HG02623 (cell line): ENCODE data around the gene CALML3.

Source experiments
- ATAC-seq: cut with Tn5 transposase; IDR thresholded peaks from one replicate; pipeline ENCODE4 v1.9.1; 2021; ENCODE audit warnings: moderate library complexity; ENCODE audit not compliant: unreplicated experiment

Gene CALML3

GRCh38 chr10:5523796-5524574, 776 bp upstream of the CALML3 start:
- ATAC-seq = no peak

- no peak for ATAC-seq
Measured at GRCh38 chr10:5525561-5526341, 990 bp downstream of the CALML3 start.

GRCh38 chr10:5526691-5527331, 2.0 kb downstream of the CALML3 start:
- ATAC-seq = no peak

GRCh38 chr10:5527332-5528200, 2.8 kb downstream of the CALML3 start:
- no peak for ATAC-seq

- no peak for ATAC-seq
Measured at GRCh38 chr10:5528989-5529701, 4.4 kb downstream of the CALML3 start.

- no peak for ATAC-seq
Measured at GRCh38 chr10:5529702-5530411, 5.1 kb downstream of the CALML3 start.

GRCh38 chr10:5530412-5530806, 5.6 kb downstream of the CALML3 start:
- no peak for ATAC-seq

- ATAC-seq = no peak
Measured at GRCh38 chr10:5530846-5531557, 6.2 kb downstream of the CALML3 start.

- no peak for ATAC-seq
Measured at GRCh38 chr10:5531558-5532306, 7.0 kb downstream of the CALML3 start.

- ATAC-seq = no peak
Measured at GRCh38 chr10:5532307-5532605, 7.5 kb downstream of the CALML3 start.

- ATAC-seq = no peak
Measured at GRCh38 chr10:5532618-5533097, 7.9 kb downstream of the CALML3 start.

- no peak for ATAC-seq
Measured at GRCh38 chr10:5533098-5533731, 8.5 kb downstream of the CALML3 start.

GRCh38 chr10:5534051-5534821, 9.5 kb downstream of the CALML3 start:
- no peak for ATAC-seq

GRCh38 chr10:5534880-5535856, 10.4 kb downstream of the CALML3 start:
- no peak for ATAC-seq

- ATAC-seq = no peak
Measured at GRCh38 chr10:5536486-5537081, 11.8 kb downstream of the CALML3 start.
